HepG2 (cell line): ENCODE measurements around the gene SPACA4. TPM values are rescaled to one million over a fixed set of nuclear protein-coding genes. Genes with fewer than 3 reads are reported as not detected.

Experiments used
- CAMTA2 ChIP-seq: sonication (generic); formaldehyde crosslinking; IDR thresholded peaks from 2 replicates; pipeline ENCODE4 v1.4.0; 2020; ENCODE audit warnings: mild to moderate bottlenecking, missing genetic modification reagents, borderline replicate concordance
- HOXA7 ChIP-seq: sonication (generic); formaldehyde crosslinking; IDR thresholded peaks from 2 replicates; pipeline ENCODE4 v1.8.1; 2022; ENCODE audit warnings: mild to moderate bottlenecking, missing genetic modification reagents, moderate library complexity
- KLF15 ChIP-seq: sonication (generic); formaldehyde crosslinking; IDR thresholded peaks from 2 replicates; pipeline ENCODE4 v1.8.1; 2023; ENCODE audit warnings: borderline replicate concordance, mild to moderate bottlenecking, inconsistent platforms, missing genetic modification reagents, mixed read lengths
- MNT ChIP-seq: fragments of 450-650 bp; IDR thresholded peaks from 2 replicates; pipeline ENCODE4 v1.6.1; 2016
- MTF2 ChIP-seq: sonication (generic); formaldehyde crosslinking; IDR thresholded peaks from 2 replicates; pipeline ENCODE4 v1.5.0; 2020; ENCODE audit warnings: missing genetic modification reagents, borderline replicate concordance
- POLR2AphosphoS2 ChIP-seq: IDR thresholded peaks from 2 replicates; pipeline ENCODE4 v1.6.1; 2011; ENCODE audit warnings: low read depth, low read length, improper control_type of control experiment
- PRDM15 ChIP-seq: sonication (generic); formaldehyde crosslinking; IDR thresholded peaks from 2 replicates; pipeline ENCODE4 v1.4.0; 2020; ENCODE audit warnings: missing genetic modification reagents
- RBFOX2 ChIP-seq: fragments of 200-400 bp; formaldehyde crosslinking; IDR thresholded peaks from 2 replicates; pipeline ENCODE4 v1.6.1; 2017; ENCODE audit warnings: low read depth, mild to moderate bottlenecking, low read length
- RELA ChIP-seq: sonication (generic); formaldehyde crosslinking; IDR thresholded peaks from 2 replicates; pipeline ENCODE4 v1.4.0; 2020; ENCODE audit warnings: missing genetic modification reagents
- STAT5B ChIP-seq: sonication (generic); formaldehyde crosslinking; IDR thresholded peaks from 2 replicates; pipeline ENCODE4 v1.4.0; 2020; ENCODE audit warnings: missing genetic modification reagents
- TCF7L2 ChIP-seq: IDR thresholded peaks from 2 replicates; pipeline ENCODE4 v1.6.1; 2011; ENCODE audit warnings: mild to moderate bottlenecking, low read depth, low read length, moderate library complexity
- USF2 ChIP-seq, 2 experiments: sonication (generic) in 1 of 2; formaldehyde crosslinking in 1 of 2; IDR thresholded peaks; 2 replicates each; pipeline versions ENCODE4 v1.5.1 to v1.6.1; 2011 to 2020; ENCODE audit warnings: borderline replicate concordance in 1 of 2, low read depth in 1 of 2, low read length in 1 of 2, mild to moderate bottlenecking in 1 of 2, missing genetic modification reagents in 1 of 2, moderate library complexity in 1 of 2
- ZFAT ChIP-seq: sonication (generic); formaldehyde crosslinking; conservative IDR thresholded peaks from 2 replicates; pipeline ENCODE4 v1.8.1; 2023; ENCODE audit warnings: missing genetic modification reagents, inconsistent platforms
- ZNF549 ChIP-seq: sonication (generic); formaldehyde crosslinking; IDR thresholded peaks from 2 replicates; pipeline ENCODE4 v1.5.0; 2020; ENCODE audit warnings: missing genetic modification reagents
- ZNF564 ChIP-seq: sonication (generic); formaldehyde crosslinking; IDR thresholded peaks from 2 replicates; pipeline ENCODE4 v1.8.1; 2023; ENCODE audit warnings: mild to moderate bottlenecking, missing genetic modification reagents
- ZNF703 ChIP-seq: sonication (generic); formaldehyde crosslinking; IDR thresholded peaks from 2 replicates; pipeline ENCODE4 v1.5.1; 2020; ENCODE audit warnings: missing genetic modification reagents, mild to moderate bottlenecking, moderate library complexity, borderline replicate concordance
- ZNF704 ChIP-seq: sonication (generic); formaldehyde crosslinking; IDR thresholded peaks from 2 replicates; pipeline ENCODE4 v1.8.1; 2023; ENCODE audit warnings: mild to moderate bottlenecking, inconsistent platforms, moderate library complexity, missing genetic modification reagents, borderline replicate concordance
- ZSCAN5A ChIP-seq: sonication (generic); formaldehyde crosslinking; IDR thresholded peaks from 2 replicates; pipeline ENCODE4 v1.8.0; 2022; ENCODE audit warnings: mild to moderate bottlenecking, missing genetic modification reagents, borderline replicate concordance
- ZZZ3 ChIP-seq: sonication (generic); formaldehyde crosslinking; IDR thresholded peaks from 2 replicates; pipeline ENCODE4 v1.4.0; 2020; ENCODE audit warnings: missing genetic modification reagents, mild to moderate bottlenecking, borderline replicate concordance
- polyA plus RNA-seq, 8 experiments: library from polyadenylated mRNA; depleted of rRNA in 3 of 8; stranded (reverse) in 7 of 8; unstranded in 1 of 8; fragments of >200 nt; fragmentation: Illumina TruSeq in 4 of 8; extraction: Trizol in 4 of 8; gene quantifications; 2 replicates each; pipeline versions ENCODE4 v1.2.1 to v1.2.3, GENCODE V29; 2011 to 2016; ENCODE audit warnings: low read depth in 4 of 8, missing spikeins in 1 of 8, mixed read lengths in 1 of 8; ENCODE audit not compliant: insufficient read depth in 1 of 8
- total RNA-seq, 5 experiments: library from RNA; depleted of rRNA; stranded (reverse); fragments of >200 nt; fragmentation: Illumina TruSeq; extraction: Trizol; gene quantifications; 2 replicates each; pipeline ENCODE4 v1.2.3, GENCODE V29; 2016; ENCODE audit warnings: low read depth in 1 of 5

The SPACA4 gene
- total and polyA plus RNA-seq, 2 of the 13 experiments (the other 11 are each of a cell fraction or from before 2014, with no cell fraction given) = not detected

- TF ChIP-seq ZZZ3 (CRISPR knock-in tag) (no peak; the same call in 1 of the 2 replicates), RELA (no peak), ZNF564 (peak; percentile 80), ZNF549 (CRISPR knock-in tag) (no peak), PRDM15 (CRISPR knock-in tag) (no peak), KLF15 (CRISPR knock-in tag) (no peak; the same call in 1 of the 2 replicates), TCF7L2 (no peak), MNT (peak; percentile 84), ZFAT (CRISPR knock-in tag) (no peak), STAT5B (CRISPR knock-in tag) (no peak), HOXA7 (CRISPR knock-in tag) (no peak), ZSCAN5A (CRISPR knock-in tag) (peak; percentile 53; the same call in 1 of the 2 replicates), POLR2AphosphoS2 (no peak), ZNF704 (CRISPR knock-in tag) (peak; percentile 77; the same call in 1 of the 2 replicates), MTF2 (CRISPR knock-in tag) (no peak), CAMTA2 (CRISPR knock-in tag) (no peak), ZNF703 (CRISPR knock-in tag) (peak; percentile 95; the same call in 1 of the 2 replicates), USF2 (IDR thresholded peaks at IDR 0.05; ENCODE audit: low read depth, low read length) (peak; percentile 51), USF2 (CRISPR knock-in tag; IDR thresholded peaks at IDR 0.05; ENCODE audit: borderline replicate concordance) (peak; percentile 65; the same call in 1 of the 2 replicates), RBFOX2 (peak; percentile 47)
Measured at GRCh38 chr19:48637449-48637947, 31.0 kb downstream of the SPACA4 start (continued).
